Body of pancreas (tissue), 4 donors: ENCODE data around the gene RDX. TPM values are rescaled to one million over a fixed set of nuclear protein-coding genes. Genes with fewer than 3 reads are reported as not detected.

Source experiments
- ATAC-seq: fragments of 150-250 bp; one replicate; pipeline ENCODE4 v1.9.1; 2016
- DNase-seq, 4 donors: peaks; one replicate each; pipeline ENCODE4 v3.0.0-alpha.2; 2019
- H3K27ac ChIP-seq, 4 donors: fragments of 200-600 bp; sonication (generic); 1 replicate in 3 of 4; 2 replicates in 1 of 4; pipeline versions ENCODE4 v1.5.1 to v1.6.1; 2016 to 2019; ENCODE audit warnings: mild to moderate bottlenecking in 1 of 4, mixed read lengths in 1 of 4, moderate library complexity in 1 of 4
- H3K27me3 ChIP-seq, 2 donors: fragments of 200-600 bp; sonication (generic); one replicate each; pipeline ENCODE4 v1.6.0; 2016; ENCODE audit warnings: mild to moderate bottlenecking in 1 of 2
- H3K36me3 ChIP-seq, 2 donors: fragments of 200-600 bp; sonication (generic); replicated peaks in 1 of 2; 2 replicates each; pipeline ENCODE4 v1.5.1; 2016; ENCODE audit warnings: low read depth in 2 of 2; ENCODE audit not compliant: insufficient read depth in 1 of 2
- H3K4me1 ChIP-seq: fragments of 200-600 bp; sonication (generic); one replicate; pipeline ENCODE4 v1.6.0; 2016
- H3K4me3 ChIP-seq, 2 donors: fragments of 200-600 bp; sonication (generic); 1 replicate in 1 of 2; 2 replicates in 1 of 2; pipeline ENCODE4 v1.5.1; 2016 to 2019
- H3K9me3 ChIP-seq, 3 donors: fragments of 200-600 bp; sonication (generic); 1 replicate in 2 of 3; 2 replicates in 1 of 3; pipeline ENCODE4 v1.5.1; 2016
- CTCF ChIP-seq, 7 experiments: fragments of 450-650 bp in 4 of 7; fragments of 200-600 bp in 3 of 7; sonication (generic) in 3 of 7; IDR thresholded peaks; one replicate each; pipeline ENCODE4 v1.5.1; 2016 to 2019; ENCODE audit warnings: antibody characterized with exemption in 7 of 7
- POLR2A ChIP-seq, 3 donors: fragments of 450-650 bp; IDR thresholded peaks; one replicate each; pipeline ENCODE4 v1.6.1; 2016; ENCODE audit warnings: antibody characterized with exemption in 3 of 3, mild to moderate bottlenecking in 2 of 3
- WGBS, 2 donors: methylation state at CpG; one replicate each; pipeline ENCODE4 v1.1.5; 2017; 5-methylcytosine and 5-hydroxymethylcytosine counted together
- intact Hi-C: fragments of 100-400 bp; cut with DNase I; formaldehyde crosslinking; loops from one replicate; pipeline ENCODE4 v1.15.1; 2023
- total RNA-seq, 2 donors: library from RNA; depleted of rRNA; stranded (reverse); fragments of >200 nt; gene quantifications; one replicate each; pipeline ENCODE4 v1.1.0, GENCODE V29; 2016

RDX gene
- total RNA-seq, 2 donors from 2014 or later, result 43.8 TPM

GRCh38 chr11:110301032-110301431 lies 4.6 kb upstream of the RDX start:
- ATAC-seq, result no peak

GRCh38 chr11:110299006-110299785 lies 2.8 kb upstream of the RDX start:
- peak overlapping the region in 1 of 4 donors; percentile 98 for H3K27ac ChIP-seq
- H3K27me3 ChIP-seq, result no peaks in the 10 kb centered on the region
- H3K9me3 ChIP-seq, result no peaks in the 10 kb centered on the region
- no peak overlapping the region for H3K4me3 ChIP-seq
- DNase-seq, result no peak
- WGBS, 2 donors, result 92 to 97% methylated on average over 6 of the region's 6 CpGs
- intact Hi-C loops, result no loop called here
- ATAC-seq, result no peak
- H3K4me1 ChIP-seq, result peaks cover 31% of the 10 kb centered on the region
- no peaks in the 10 kb centered on the region for H3K36me3 ChIP-seq
- TF ChIP-seq POLR2A (IDR thresholded peaks at IDR 0.05), result no peak
- TF ChIP-seq CTCF (IDR thresholded peaks at IDR 0.05), result no peak

More at GRCh38 chr11:110301032-110301431, 4.6 kb upstream of the RDX start:
- Histone ChIP-seq H3K27ac (no peak overlapping the region), H3K4me1 (peaks cover 41% of the 10 kb centered on the region), H3K27me3 (no peaks in the 10 kb centered on the region), H3K4me3 (no peak overlapping the region), H3K36me3 (no peaks in the 10 kb centered on the region), H3K9me3 (no peaks in the 10 kb centered on the region)
- intact Hi-C loops, result no loop called here
- TF ChIP-seq CTCF (IDR thresholded peaks at IDR 0.05) (no peak), POLR2A (IDR thresholded peaks at IDR 0.05) (no peak)
- 100% methylated on average over 18 of the region's 27 CpGs; no CpG with 5 or more reads in 1 of the 2 donors for WGBS, 2 donors
- DNase-seq, result no peak

- H3K27ac ChIP-seq, result peak overlapping the region; percentile 88 to 98 (median 98)
- intact Hi-C loops, result no loop called here
Measured at GRCh38 chr11:110298301-110298765, 1.9 kb upstream of the RDX start.

GRCh38 chr11:110297726-110298300 lies 1.4 kb upstream of the RDX start:
- Histone ChIP-seq H3K9me3 (no peaks in the 10 kb centered on the region), H3K36me3 (no peaks in the 10 kb centered on the region), H3K27me3 (no peaks in the 10 kb centered on the region), H3K27ac (peak overlapping the region; percentile 88 to 98 (median 98)), H3K4me3 (no peak overlapping the region), H3K4me1 (peaks cover 45% of the 10 kb centered on the region)
- no peak for TF ChIP-seq POLR2A (IDR thresholded peaks at IDR 0.05)
- WGBS, 2 donors, result 35 to 36% methylated on average over 3 of the region's 3 CpGs
- DNase-seq, result no peak
- peak; percentile 41 for ATAC-seq
- intact Hi-C loops, result no loop called here

More at GRCh38 chr11:110298301-110298765, 1.9 kb upstream of the RDX start:
- Histone ChIP-seq H3K27me3 (no peaks in the 10 kb centered on the region), H3K9me3 (no peaks in the 10 kb centered on the region), H3K36me3 (no peaks in the 10 kb centered on the region), H3K4me3 (no peak overlapping the region), H3K4me1 (peaks cover 40% of the 10 kb centered on the region)
- TF ChIP-seq POLR2A (IDR thresholded peaks at IDR 0.05), result no peak
- TF ChIP-seq CTCF (IDR thresholded peaks at IDR 0.05), result no peak
- peak; percentile 35 to 60 (median 44) for DNase-seq
- WGBS, 2 donors, result 24 to 32% methylated on average over 5 of the region's 5 CpGs
- ATAC-seq, result peak; percentile 19

- WGBS, 2 donors, result 26 to 33% methylated on average over 10 of the region's 10 CpGs
- Histone ChIP-seq H3K27me3 (no peaks in the 10 kb centered on the region), H3K4me3 (no peak overlapping the region)
Measured at GRCh38 chr11:110297076-110297725, 787 bp upstream of the RDX start.

More at GRCh38 chr11:110297076-110297725, 787 bp upstream of the RDX start:
- no peaks in the 10 kb centered on the region for H3K9me3 ChIP-seq
- peaks cover 51% of the 10 kb centered on the region for H3K4me1 ChIP-seq
- DNase-seq (no peak), ATAC-seq (no peak)
- TF ChIP-seq POLR2A (IDR thresholded peaks at IDR 0.05) (no peak), CTCF (IDR thresholded peaks at IDR 0.05) (peak in 1 of 7 experiments; percentile 0)
- no peaks in the 10 kb centered on the region for H3K36me3 ChIP-seq
- H3K27ac ChIP-seq, result peak overlapping the region; percentile 88 to 98 (median 98)
- intact Hi-C loops, result no loop called here
